HL-60 (cell line): ENCODE data around the gene COX18.

Source experiments
- CTCF ChIP-seq: IDR thresholded peaks from one replicate; pipeline ENCODE4 v1.5.1; 2011; ENCODE audit warnings: low read length, control low read depth, inconsistent platforms; ENCODE audit not compliant: insufficient read depth
- POLR2AphosphoS5 ChIP-seq: IDR thresholded peaks from 2 replicates; pipeline ENCODE4 v1.6.1; 2012; ENCODE audit warnings: low read depth
- REST ChIP-seq: IDR thresholded peaks from 2 replicates; pipeline ENCODE4 v1.6.1; 2012; ENCODE audit warnings: low read depth; ENCODE audit not compliant: insufficient replicate concordance

- TF ChIP-seq CTCF (no peak), POLR2AphosphoS5 (no peak), REST (no peak)
Measured at GRCh38 chr4:73053076-73053475, 16.4 kb downstream of the COX18 start.
